Stimulated activated CD4-positive, alpha-beta T cell treated with anti-CD3 and anti-CD28 coated beads, Interleukin-15, amount 100 ng/mL, for 1 hour (primary cell): ENCODE measurements around the gene VOPP1.
"Not testable (repeated sequence)": the region's sequence is repeated elsewhere in the genome, so short reads cannot be mapped to it uniquely, and the experiment has no call there.

Source experiments
- DNase-seq, 2 donors: peaks; one replicate each; pipeline ENCODE4 v3.0.0-alpha.2; 2020; ENCODE audit warnings: low read depth in 1 of 2, low spot score in 1 of 2

VOPP1 gene

GRCh38 chr7:55572378-55573233 is at the start of gene VOPP1:
VOPP1 (minus strand) TSS chr7:55572502; CDS start chr7:55572324, 178 bp downstream.
- DNase-seq = peak; percentile 27 to 54

GRCh38 chr7:55618913-55619312 is 46.6 kb upstream of the VOPP1 start:
- no peak for DNase-seq

GRCh38 chr7:55614365-55615064 is 42.2 kb upstream of the VOPP1 start:
- DNase-seq = not testable (repeated sequence)

GRCh38 chr7:55609726-55610125 is 37.4 kb upstream of the VOPP1 start:
- not testable (repeated sequence) for DNase-seq

- DNase-seq = not testable (repeated sequence)
These were observed 33.4 kb upstream of the VOPP1 start for GRCh38 chr7:55605661-55606060.

GRCh38 chr7:55597944-55598499 is 25.7 kb upstream of the VOPP1 start:
- DNase-seq = not testable (repeated sequence)

GRCh38 chr7:55597214-55597739 is 25.0 kb upstream of the VOPP1 start:
- DNase-seq = not testable (repeated sequence)

GRCh38 chr7:55595511-55595910 is 23.2 kb upstream of the VOPP1 start:
- no peak for DNase-seq

GRCh38 chr7:55594870-55595269 is 22.6 kb upstream of the VOPP1 start:
- DNase-seq = no peak

GRCh38 chr7:55594414-55594813 is 22.1 kb upstream of the VOPP1 start:
- DNase-seq = no peak

GRCh38 chr7:55593515-55594318 is 21.4 kb upstream of the VOPP1 start:
- peak; percentile 54 to 66 for DNase-seq

GRCh38 chr7:55593172-55593514 is 20.8 kb upstream of the VOPP1 start:
- DNase-seq = no peak

- no peak for DNase-seq
These were observed 20.2 kb upstream of the VOPP1 start for GRCh38 chr7:55592492-55592891.

- no peak for DNase-seq
These were observed 19.1 kb upstream of the VOPP1 start for GRCh38 chr7:55591282-55591931.

GRCh38 chr7:55590517-55591281 is 18.4 kb upstream of the VOPP1 start:
- DNase-seq = no peak

- no peak for DNase-seq
These were observed 17.6 kb upstream of the VOPP1 start for GRCh38 chr7:55589905-55590304.

- DNase-seq = no peak
These were observed 16.8 kb upstream of the VOPP1 start for GRCh38 chr7:55588976-55589604.

GRCh38 chr7:55588379-55588699 is 16.0 kb upstream of the VOPP1 start:
- no peak for DNase-seq

- no peak for DNase-seq
These were observed 15.5 kb upstream of the VOPP1 start for GRCh38 chr7:55587687-55588378.
